Spleen (tissue), 11 donors: ENCODE measurements around the gene RGS7BP. TPM values are rescaled to one million over a fixed set of nuclear protein-coding genes. Genes with fewer than 3 reads are reported as not detected.

ENCODE experiments used
- polyA plus RNA-seq, 3 donors: library from polyadenylated mRNA; stranded (reverse); fragments of 200-250 nt; gene quantifications; one replicate each; pipeline ENCODE4 v1.2.1, GENCODE V29; 2013
- small RNA-seq, 4 donors: library from RNA; depleted of rRNA; stranded (forward); fragments of <200 nt; gene quantifications; one replicate each; pipeline ENCODE3, GENCODE V24; 2016
- total RNA-seq, 7 donors: library from RNA; depleted of rRNA in 3 of 7; stranded (reverse); fragments of >200 nt in 3 of 7; fragmentation: NEBNext Ultra II Directional in 4 of 7; extraction: Animal tissue kit (Norgen Biotek cat#: 25700) in 4 of 7; gene quantifications; one replicate each; pipeline versions ENCODE4 v1.1.0 to v1.2.1, GENCODE V29; 2016 to 2021
- donor health status: healthy with polysubstance abuse.
- donor health status: DM: no; HTN: no; CAD: no; lungs with moderate emphysema.
- donor health status: DM: no; HTN: no; CAD: no.
- donor health status: Bipolar disorder and iron deficiency.
- donor health status: healthy.
- donor health status: DM: no; HTN: no; CAD: no.
- donor health status: DM: yes; HTN: yes; CAD: no.

RGS7BP gene
- total and polyA plus RNA-seq, 10 donors = 0.11 to 3.7 (median 0.73) TPM

Small RNAs within 50 kb of the gene (small RNA-seq; reads per million reads assigned to genes)
- 0 reads per million in 4 donors for gene RN7SL169P
- gene RNU6-294P = 0 reads per million in 4 donors

Other genes with a start within 250 kb of the RGS7BP start
- gene SHISAL2B, start 184.5 kb downstream of the RGS7BP start, total RNA-seq = not detected
- gene SHISAL2B, start 184.5 kb downstream of the RGS7BP start, polyA plus RNA-seq = not detected